Smooth muscle cell (in vitro differentiated cells): ENCODE measurements around the gene EIF2S2. TPM values are rescaled to one million over a fixed set of nuclear protein-coding genes. Genes with fewer than 3 reads are reported as not detected.

Experiments
- DNase-seq: peaks from one replicate; lab custom pipeline; 2025; ENCODE audit not compliant: unreplicated experiment; lab: John Stamatoyannopoulos, UW
- H2AFZ ChIP-seq: fragments of 200-600 bp; sonication (generic); 2 replicates; pipeline ENCODE4 v1.6.0; 2016; ENCODE audit warnings: antibody characterized with exemption, low read depth, mild to moderate bottlenecking
- H3F3A ChIP-seq: fragments of 200-600 bp; sonication (generic); 2 replicates; pipeline ENCODE4 v1.6.0; 2017; ENCODE audit warnings: antibody characterized with exemption, low read depth
- H3K27ac ChIP-seq: fragments of 200-600 bp; sonication (generic); 2 replicates; pipeline ENCODE4 v1.5.1; 2016; ENCODE audit warnings: low read depth, mild to moderate bottlenecking
- H3K27me3 ChIP-seq: fragments of 200-600 bp; sonication (generic); 2 replicates; pipeline ENCODE4 v1.6.1; 2016; ENCODE audit warnings: low read depth, mild to moderate bottlenecking
- H3K36me3 ChIP-seq: fragments of 200-600 bp; sonication (generic); 2 replicates; pipeline ENCODE4 v1.5.1; 2016; ENCODE audit warnings: low read depth
- H3K4me1 ChIP-seq: fragments of 200-600 bp; sonication (generic); 2 replicates; pipeline ENCODE4 v1.5.1; 2016; ENCODE audit warnings: low read depth
- H3K4me2 ChIP-seq: fragments of 200-600 bp; sonication (generic); 2 replicates; pipeline ENCODE4 v1.6.0; 2016; ENCODE audit warnings: mild to moderate bottlenecking
- H3K4me3 ChIP-seq: fragments of 200-600 bp; sonication (generic); 2 replicates; pipeline ENCODE4 v1.5.1; 2016; ENCODE audit warnings: mild to moderate bottlenecking
- H3K79me2 ChIP-seq: fragments of 200-600 bp; sonication (generic); 2 replicates; pipeline ENCODE4 v1.6.0; 2016; ENCODE audit warnings: low read depth, mild to moderate bottlenecking
- H3K9ac ChIP-seq: fragments of 200-600 bp; sonication (generic); 2 replicates; pipeline ENCODE4 v1.6.0; 2016; ENCODE audit warnings: low read depth
- H3K9me3 ChIP-seq: fragments of 200-600 bp; sonication (generic); replicated peaks from 2 replicates; pipeline ENCODE4 v1.5.1; 2016; ENCODE audit warnings: low read depth
- H4K20me1 ChIP-seq: fragments of 200-600 bp; sonication (generic); 2 replicates; pipeline ENCODE4 v1.6.0; 2016; ENCODE audit warnings: low read depth
- CTCF ChIP-seq: fragments of 200-600 bp; sonication (generic); IDR thresholded peaks from 2 replicates; pipeline ENCODE4 v1.5.1; 2017; ENCODE audit warnings: borderline replicate concordance, mild to moderate bottlenecking, antibody characterized with exemption; ENCODE audit not compliant: insufficient read depth, poor library complexity, severe bottlenecking
- WGBS: methylation state at CpG from one replicate; pipeline ENCODE4 v1.1.7; 2016; ENCODE audit warnings: low lambda C conversion rate; 5-methylcytosine and 5-hydroxymethylcytosine counted together
- polyA plus RNA-seq: library from polyadenylated mRNA; unstranded; fragments of >200 nt; fragmentation: Nextera tagmentation; extraction: Ambion mirVana; gene quantifications from 2 replicates; pipeline ENCODE4 v1.2.1, GENCODE V29; 2016
- total RNA-seq: library from RNA; depleted of rRNA; stranded (reverse); fragments of >200 nt; gene quantifications from 2 replicates; pipeline ENCODE4 v1.2.3, GENCODE V29; 2014

EIF2S2 gene
- total and polyA plus RNA-seq, 2 experiments from 2014 or later = 38.6 to 69.8 TPM

DNA sequence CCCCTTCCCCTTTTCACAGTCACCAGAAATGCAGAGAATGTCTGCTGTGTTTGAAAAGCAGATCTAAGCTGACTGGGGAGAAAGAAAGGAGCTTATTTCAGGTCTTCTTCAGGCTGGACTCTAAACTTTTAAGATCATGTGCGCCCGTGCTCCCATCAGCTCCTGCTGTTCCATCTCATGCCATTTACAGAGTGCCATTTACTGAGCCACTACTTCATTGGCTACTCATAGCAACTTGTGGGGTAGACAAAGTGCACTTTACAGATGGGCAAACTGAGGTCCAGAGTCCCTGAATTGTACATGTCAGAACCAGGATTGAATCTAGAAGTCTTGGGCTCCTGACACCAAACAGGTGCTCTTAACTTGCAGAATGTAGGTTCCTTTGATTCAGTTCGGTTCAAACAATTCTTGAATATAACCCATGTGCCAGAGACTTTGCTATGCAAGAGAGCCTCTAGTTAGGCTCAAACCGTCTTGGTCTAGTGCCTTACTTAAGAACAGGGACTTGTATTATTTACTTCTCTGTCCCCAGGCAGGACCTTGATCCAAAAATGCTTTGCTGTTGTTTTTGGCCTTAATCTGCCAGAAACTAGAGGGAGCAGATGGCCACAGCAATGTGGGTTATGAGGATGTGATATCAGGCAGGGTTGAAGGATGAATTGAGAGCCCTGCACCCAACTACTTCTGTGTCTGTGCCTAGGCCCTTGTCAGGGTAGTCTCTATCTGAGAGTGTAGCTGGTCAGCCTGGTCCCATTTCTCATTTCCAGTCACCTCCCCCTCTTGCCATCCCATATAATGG lies 61.9 kb downstream of the EIF2S2 start:
- Histone ChIP-seq H3K4me3 (no peak overlapping the region), H4K20me1 (peaks cover 100% of the 10 kb centered on the region), H3K27me3 (no peaks in the 10 kb centered on the region), H3F3A (no peaks in the 10 kb centered on the region), H3K9ac (no peak overlapping the region), H3K4me1 (peaks cover 4% of the 10 kb centered on the region), H3K36me3 (no peaks in the 10 kb centered on the region), H3K9me3 (no peaks in the 10 kb centered on the region), H3K4me2 (no peak overlapping the region), H2AFZ (no peak overlapping the region), H3K79me2 (peaks cover 93% of the 10 kb centered on the region), H3K27ac (no peak overlapping the region)
- WGBS = 83% methylated on average over 4 of the region's 4 CpGs
- DNase-seq = no peak
- TF ChIP-seq CTCF = no peak

DNA sequence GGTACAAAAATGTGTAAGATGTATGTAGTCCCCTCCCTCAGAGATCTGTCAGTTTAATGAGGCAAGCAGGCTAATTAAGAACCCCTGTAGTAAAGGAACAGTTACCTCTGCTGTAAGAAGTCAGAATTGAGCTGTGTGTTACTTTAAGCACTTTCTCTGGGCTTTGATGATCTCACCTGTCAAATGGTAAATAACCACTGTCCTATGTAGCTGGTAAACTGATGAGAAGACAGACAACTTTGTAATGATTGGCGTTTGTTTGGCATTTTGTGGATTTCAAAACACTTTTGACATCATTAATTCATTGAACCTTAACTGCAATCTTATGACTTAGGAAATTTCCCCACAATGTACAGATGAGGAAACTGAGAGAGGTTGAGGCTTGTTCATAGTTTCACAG lies 62.7 kb downstream of the EIF2S2 start:
- 91% methylated on average over 1 of the region's 1 CpG for WGBS
- TF ChIP-seq CTCF = no peak

GRCh38 chr20:34047917-34048316 lies 64.1 kb downstream of the EIF2S2 start:
- no peaks in the 10 kb centered on the region for H3K27me3 ChIP-seq
- TF ChIP-seq CTCF = no peak
- no peak overlapping the region for H2AFZ ChIP-seq
- DNase-seq = no peak
- no peak overlapping the region for H3K4me3 ChIP-seq
- no peaks in the 10 kb centered on the region for H3K9me3 ChIP-seq
- peaks cover 100% of the 10 kb centered on the region for H4K20me1 ChIP-seq
- H3K79me2 ChIP-seq = peaks cover 94% of the 10 kb centered on the region
- H3K9ac ChIP-seq = no peak overlapping the region
- WGBS = 89% methylated on average over 4 of the region's 4 CpGs
- no peak overlapping the region for H3K27ac ChIP-seq
- H3K4me1 ChIP-seq = no peaks in the 10 kb centered on the region
- H3K36me3 ChIP-seq = no peaks in the 10 kb centered on the region
- H3F3A ChIP-seq = no peaks in the 10 kb centered on the region
- H3K4me2 ChIP-seq = no peak overlapping the region

More for the DNA sequence above, 62.7 kb downstream of the EIF2S2 start:
- H3K4me1 ChIP-seq = no peaks in the 10 kb centered on the region
- no peak for DNase-seq
- no peak overlapping the region for H2AFZ ChIP-seq
- H4K20me1 ChIP-seq = peaks cover 100% of the 10 kb centered on the region
- H3K27me3 ChIP-seq = no peaks in the 10 kb centered on the region
- H3K79me2 ChIP-seq = peaks cover 93% of the 10 kb centered on the region
- no peak overlapping the region for H3K9ac ChIP-seq
- no peaks in the 10 kb centered on the region for H3K36me3 ChIP-seq
- no peak overlapping the region for H3K4me2 ChIP-seq
- H3K9me3 ChIP-seq = no peaks in the 10 kb centered on the region
- no peak overlapping the region for H3K27ac ChIP-seq
- H3K4me3 ChIP-seq = no peak overlapping the region
- no peaks in the 10 kb centered on the region for H3F3A ChIP-seq
